Measurements from ENCODE around the gene TFAP2D.

Gene TFAP2D

GRCh38 chr6:50822078-50822476 lies 108.8 kb downstream of the TFAP2D start:
- no peak overlapping the region for H3K4me3 ChIP-seq
- H3K9me3 ChIP-seq = no peaks in the 10 kb centered on the region
- no peak for DNase-seq
- peaks cover 0 to 97% of the 10 kb centered on the region in 2 donors for H3K27me3 ChIP-seq
- H3K27ac ChIP-seq = no peak overlapping the region
- intact Hi-C loops (cut with DNase I; ENCODE audit: low total_unique reads) = loop anchor here (10.0 kb wide), 1 partner anchor 1493 kb away; no protein-coding TSS in a partner anchor
- no peaks in the 10 kb centered on the region for H3K36me3 ChIP-seq
- TF ChIP-seq, protein P1, sequence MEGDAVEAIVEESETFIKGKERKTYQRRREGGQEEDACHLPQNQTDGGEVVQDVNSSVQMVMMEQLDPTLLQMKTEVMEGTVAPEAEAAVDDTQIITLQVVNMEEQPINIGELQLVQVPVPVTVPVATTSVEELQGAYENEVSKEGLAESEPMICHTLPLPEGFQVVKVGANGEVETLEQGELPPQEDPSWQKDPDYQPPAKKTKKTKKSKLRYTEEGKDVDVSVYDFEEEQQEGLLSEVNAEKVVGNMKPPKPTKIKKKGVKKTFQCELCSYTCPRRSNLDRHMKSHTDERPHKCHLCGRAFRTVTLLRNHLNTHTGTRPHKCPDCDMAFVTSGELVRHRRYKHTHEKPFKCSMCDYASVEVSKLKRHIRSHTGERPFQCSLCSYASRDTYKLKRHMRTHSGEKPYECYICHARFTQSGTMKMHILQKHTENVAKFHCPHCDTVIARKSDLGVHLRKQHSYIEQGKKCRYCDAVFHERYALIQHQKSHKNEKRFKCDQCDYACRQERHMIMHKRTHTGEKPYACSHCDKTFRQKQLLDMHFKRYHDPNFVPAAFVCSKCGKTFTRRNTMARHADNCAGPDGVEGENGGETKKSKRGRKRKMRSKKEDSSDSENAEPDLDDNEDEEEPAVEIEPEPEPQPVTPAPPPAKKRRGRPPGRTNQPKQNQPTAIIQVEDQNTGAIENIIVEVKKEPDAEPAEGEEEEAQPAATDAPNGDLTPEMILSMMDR (IDR thresholded peaks at IDR 0.05) = no peak
- peaks cover 0 to 26% (median 19%) of the 10 kb centered on the region in 4 donors for H3K4me1 ChIP-seq
